Measurements from ENCODE around the gene HOXA3.

HOXA3 gene

DNA sequence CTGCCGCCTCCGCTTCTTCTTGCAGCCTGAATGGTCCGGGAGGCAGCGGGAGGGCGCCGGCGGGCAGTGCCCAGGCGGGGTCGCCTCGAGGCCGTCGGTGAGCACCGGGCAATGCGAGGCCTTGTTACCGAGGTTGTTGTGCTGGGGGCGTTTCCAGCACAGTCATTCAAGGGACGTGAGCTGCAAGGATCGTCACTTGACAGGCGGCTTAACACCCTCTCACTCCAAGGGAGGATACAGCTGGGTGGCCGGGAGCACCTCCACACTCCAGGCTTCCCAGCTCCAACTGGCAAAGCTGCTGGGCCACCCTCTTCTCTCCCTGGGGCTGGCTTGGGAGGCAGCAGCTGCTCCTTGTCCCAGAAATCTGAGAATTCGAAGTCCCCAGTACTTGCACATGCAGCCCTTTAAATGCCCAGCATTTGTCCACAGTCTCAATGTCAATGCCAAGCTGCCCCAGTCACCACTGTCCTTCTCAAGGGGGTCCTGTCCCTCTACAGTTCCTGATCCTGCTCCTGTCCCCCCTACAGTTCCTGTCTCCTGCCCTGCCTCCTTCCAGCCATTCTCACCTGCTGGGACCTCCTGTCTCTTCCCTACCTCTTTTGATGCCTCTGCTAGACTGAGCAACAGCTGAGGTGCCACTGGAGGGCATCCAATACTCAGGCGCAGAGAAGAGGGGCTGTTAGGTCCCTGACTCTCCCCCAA lies 37.1 kb upstream of the HOXA3 start:
- DNase-seq (ENCODE audit: low read depth) = no peak

GRCh38 chr7:27188386-27189294 lies 36.3 kb upstream of the HOXA3 start:
- no peak for DNase-seq (ENCODE audit: low read depth)

DNA sequence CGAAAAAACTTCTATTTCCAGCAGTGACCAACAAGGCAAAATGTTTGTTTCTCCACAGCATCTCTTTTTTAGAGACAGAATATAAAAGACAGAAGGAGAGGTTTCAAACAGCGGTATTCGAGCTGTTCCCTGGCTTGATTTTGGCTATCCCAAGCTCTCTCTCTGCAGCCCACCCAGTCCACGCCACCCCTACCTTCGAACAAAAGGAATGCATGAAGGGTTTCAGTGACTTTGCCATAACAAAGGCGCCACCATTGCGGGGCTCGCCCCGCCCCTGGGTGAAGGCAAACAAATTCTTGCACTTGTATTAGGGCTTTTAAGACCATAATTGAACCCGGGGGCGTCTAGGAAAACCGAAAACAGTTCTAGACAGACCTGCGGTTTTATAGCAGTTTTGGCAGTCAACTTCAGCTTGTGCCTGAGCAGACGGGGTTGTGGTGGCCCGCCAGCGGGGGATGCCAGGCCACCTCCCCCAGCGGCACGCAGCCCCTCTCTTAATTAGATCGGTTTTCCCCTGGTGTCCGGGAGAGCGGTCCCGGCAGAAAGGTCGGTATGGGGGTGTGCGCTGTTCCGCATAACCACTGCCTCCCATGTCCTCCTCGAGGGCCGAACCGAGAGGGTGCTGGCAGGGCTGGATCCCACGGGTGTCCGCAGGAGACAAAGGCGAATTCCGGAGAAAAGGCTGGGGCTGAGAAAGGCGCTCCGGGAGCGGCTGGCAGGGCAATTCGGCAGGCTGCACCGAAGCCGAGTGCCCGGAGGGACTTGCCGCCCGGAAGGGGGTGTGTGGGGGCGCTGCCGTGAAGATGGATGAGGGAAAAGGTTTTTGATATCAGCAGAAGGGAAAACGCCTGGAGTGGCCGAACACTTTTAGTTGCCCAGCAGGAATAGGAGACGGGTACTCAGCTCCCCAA lies 35.3 kb upstream of the HOXA3 start:
- no peak for DNase-seq (ENCODE audit: low read depth)

DNA sequence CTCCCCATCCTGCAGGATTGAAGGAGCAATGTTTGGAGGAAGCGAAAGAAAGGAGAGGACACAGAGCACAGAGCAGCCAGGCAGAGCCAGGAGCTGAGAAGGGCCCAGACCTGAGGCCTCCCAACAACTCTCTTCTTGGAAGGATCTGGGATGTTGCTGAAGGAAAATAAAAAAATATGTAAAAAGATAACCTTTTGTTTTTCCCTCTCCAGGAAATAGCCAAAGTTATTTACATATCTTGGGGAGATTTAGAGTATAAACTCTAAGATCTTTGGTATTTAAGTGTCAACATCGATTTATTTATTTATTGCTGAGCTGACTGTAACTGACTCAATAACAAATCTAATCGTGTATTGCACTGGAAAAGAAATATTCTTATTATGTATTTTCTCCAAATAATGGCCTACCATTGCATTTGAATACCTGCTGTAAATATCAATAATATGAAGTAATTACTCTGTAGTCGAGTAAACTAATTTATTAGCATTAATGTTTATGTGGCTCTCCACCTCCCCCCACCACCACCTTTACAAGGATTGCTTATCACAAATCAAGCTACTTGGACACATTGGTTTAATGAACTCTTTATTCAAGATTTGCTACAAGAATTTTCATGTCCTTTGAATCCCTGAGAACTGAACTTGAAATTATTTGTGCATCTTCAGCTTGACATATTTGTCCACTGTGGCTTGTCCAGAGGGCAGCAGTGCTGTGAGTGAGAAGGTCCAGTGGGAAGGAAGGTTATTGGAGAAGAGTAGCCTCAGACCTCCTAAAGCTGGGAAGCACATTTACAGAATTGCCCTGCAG lies 34.5 kb upstream of the HOXA3 start:
- DNase-seq (ENCODE audit: low read depth) = no peak

DNA sequence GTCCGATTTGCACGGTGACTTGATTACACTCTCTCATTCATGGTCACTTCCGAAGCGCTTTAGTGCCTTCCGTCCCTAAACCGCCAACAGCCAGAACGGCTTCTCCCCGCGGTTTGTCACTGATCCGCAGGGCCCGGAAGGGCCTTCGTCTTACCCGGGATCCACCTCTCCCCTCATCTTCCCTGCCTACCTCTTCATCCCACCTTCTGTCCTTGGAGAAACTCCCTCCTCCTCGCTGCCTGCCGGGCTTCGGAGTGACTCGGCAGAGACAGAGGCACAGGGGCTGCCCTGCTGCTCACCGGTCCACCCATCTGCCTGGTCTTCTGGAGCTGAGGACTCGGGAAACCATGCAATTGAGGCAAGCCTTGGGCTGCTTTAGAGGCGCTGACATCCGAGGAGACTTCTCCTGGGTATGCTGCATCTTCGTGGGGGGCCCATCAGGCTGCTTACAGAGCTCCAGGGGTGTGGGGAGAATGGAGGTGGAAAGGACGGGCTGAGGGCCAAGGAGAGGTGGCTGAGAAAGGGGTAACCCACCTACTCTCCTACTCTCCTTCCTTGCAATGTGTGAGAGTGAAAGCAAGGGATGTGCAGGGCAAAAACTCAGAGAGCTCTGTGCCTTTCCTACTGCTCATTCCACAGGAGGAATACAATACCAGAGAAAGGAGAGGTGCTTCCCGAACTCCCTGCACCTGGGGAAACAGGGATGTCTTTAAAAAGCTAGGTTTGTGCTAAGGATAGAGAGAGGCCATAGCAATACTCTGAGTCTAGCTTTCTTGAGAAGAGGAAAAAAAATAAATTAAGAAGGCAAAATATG lies 33.7 kb upstream of the HOXA3 start:
- DNase-seq (ENCODE audit: low read depth) = no peak

GRCh38 chr7:27185013-27185853 lies 32.9 kb upstream of the HOXA3 start, which contains the start of gene HOXA11:
HOXA11 (minus strand) TSS chr7:27185232; CDS start chr7:27185144, 88 bp downstream.
- peak; percentile 92 for DNase-seq (ENCODE audit: low read depth)

DNA sequence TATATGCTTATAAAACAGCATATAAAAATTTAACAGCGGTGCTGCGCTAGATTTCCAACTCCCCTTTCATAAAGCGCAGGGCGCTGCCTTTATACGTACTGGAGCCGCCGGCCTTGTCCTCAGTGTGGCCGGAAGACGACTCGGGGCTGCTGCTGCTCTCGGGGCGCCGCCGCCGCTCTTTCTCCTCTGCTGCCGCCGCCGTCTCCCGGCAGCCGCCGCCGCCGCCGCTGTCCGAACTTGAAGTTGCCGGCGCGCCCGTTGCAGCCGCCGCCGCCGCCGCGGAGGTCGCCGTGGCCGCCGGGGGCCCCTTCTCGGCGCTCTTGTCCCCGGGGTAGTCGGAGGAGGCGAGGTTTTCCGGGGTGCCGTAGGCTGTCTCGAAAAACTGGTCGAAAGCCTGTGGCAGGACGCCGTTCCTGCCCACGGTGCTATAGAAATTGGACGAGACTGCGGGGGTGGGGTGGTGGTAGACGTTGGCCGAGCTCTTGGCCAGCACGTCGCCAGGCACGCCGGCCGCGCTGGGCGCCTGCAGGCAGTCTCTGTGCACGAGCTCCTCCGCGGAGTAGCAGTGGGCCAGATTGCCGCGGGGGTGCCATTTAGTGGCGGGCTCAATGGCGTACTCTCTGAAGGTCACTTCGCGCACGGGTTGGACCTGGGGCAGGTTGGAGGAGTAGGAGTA lies 32.1 kb upstream of the HOXA3 start:
- no peak for DNase-seq (ENCODE audit: low read depth)

DNA sequence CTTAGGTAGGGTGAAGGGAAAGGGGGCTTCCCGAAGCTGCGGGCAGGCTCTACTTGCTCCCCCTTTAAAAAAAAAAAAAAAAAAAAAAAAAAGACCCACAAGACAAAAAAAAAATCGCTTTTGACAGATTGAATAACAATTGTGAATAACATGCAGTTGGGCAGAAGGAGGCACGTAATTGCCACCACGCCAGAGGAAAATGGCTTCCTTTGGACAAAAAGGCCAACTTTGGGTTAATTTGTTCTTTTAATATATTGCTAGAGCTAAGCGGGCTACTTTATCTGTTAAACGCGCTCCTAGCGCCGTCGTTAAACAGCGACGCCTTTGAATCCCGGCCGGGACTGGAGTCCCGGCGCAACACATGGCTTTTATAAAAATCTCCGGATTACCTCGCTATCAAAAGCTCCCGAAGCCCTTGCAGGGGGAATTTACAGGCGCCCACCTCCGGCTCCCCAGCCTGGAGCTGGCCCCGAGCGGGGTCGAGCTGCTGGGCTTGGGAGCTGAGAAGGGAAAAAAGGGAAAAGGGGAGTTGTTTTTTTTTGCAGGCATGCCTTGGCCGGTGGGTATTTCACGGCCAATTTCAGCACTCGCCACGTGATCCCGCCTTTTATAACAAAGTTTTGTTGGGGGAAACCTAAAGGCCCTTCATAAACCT lies 31.4 kb upstream of the HOXA3 start:
- no peak for DNase-seq (ENCODE audit: low read depth)

GRCh38 chr7:27182861-27183681 lies 30.7 kb upstream of the HOXA3 start:
- DNase-seq (ENCODE audit: low read depth) = no peak

GRCh38 chr7:27182285-27182841 lies 30.0 kb upstream of the HOXA3 start:
- DNase-seq (ENCODE audit: low read depth) = no peak

GRCh38 chr7:27181795-27182275 lies 29.5 kb upstream of the HOXA3 start:
- DNase-seq (ENCODE audit: low read depth) = no peak

DNA sequence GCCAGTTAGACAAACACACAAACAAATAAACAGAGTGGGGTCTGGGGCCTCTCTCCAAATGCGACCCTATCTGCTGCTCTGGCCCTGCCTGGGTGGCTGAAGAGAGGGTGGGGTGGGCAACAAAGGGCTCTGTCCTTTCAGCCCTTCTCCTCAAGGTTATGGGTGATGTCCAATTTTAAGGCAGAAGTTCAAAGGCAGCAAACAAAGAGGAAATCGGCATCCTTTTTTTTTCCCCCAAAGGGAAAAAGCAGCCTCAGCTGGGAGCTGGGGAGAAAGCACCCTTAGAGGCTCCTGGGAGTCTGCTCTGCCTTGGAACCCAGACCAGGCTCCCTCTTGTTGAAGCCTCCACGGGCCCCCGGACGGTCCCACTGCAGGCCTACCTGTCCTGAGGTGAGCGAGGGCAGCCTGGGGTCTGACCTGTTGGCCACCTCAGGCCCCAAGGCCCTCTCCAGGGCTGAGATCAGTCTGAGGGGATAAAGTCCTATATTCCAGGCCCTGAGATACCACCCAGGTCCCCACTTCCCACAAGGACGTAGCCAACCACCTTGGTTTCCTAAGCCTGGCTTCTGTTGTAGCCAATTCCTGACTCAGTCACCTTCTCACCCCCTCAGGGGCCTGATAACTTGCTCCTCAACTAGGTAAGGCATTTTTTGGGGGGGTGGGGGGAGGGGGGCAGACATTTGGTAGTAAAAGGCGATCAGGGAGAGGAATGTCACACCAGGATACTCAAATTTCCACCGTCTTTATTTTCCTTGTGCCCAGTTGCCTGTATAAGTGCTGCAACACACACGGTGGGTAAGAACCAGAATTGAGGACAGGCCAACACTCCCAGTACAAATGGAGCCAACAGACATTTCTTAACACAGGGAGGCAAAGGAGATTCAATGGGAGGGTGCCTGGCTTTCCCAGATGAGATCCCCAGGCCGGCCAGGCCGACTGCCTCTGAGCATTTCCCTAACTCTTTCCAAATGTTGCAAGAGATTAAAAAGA lies 28.3 kb upstream of the HOXA3 start:
- DNase-seq (ENCODE audit: low read depth) = no peak

DNA sequence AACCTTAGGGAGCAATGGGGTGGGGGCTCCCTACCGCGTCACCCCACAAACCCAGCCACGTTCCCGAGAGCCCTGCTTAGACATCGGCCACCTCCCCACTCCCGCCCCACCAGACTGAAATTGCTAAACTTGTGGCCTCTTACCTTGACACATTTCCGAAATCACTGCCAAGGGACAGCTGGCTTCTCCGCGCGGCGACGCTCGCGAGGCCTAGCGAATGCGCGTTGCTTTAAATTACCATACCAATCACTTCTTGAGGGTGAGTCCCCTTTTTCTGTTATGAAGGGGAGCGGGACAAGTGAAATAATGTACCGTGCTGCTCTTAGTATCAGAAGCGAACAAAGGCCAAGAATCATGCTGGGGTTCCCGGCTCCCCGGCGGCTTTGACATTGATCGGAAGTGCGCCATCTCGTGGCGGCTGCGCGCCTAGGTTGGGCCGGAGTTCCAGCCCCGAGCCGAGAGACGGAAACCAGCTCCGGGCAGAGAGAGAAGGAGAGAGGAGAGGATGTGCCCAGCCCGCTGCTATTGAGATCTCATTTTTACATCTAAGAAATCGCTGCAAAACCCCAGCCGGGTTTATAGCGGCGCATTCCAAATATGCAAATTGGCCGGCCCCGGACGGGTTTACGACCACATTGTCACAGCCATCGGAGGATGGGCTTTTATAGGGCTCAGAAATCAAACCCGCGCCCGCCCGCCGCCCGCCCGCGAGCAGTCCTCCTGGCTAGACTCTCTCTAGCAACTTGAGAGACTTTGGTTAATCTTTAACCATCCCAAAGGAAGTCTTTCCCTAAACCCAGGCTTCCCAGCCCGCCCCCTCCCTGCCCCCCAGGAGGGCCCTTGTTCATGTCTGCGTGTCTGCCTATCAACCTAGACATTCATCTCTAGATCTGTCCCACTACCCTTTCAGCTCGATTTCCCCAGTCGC lies 27.4 kb upstream of the HOXA3 start:
- no peak for DNase-seq (ENCODE audit: low read depth)

- DNase-seq (ENCODE audit: low read depth) = no peak
Observed at GRCh38 chr7:27179030-27179429, 26.6 kb upstream of the HOXA3 start.

- no peak for DNase-seq (ENCODE audit: low read depth)
Observed at GRCh38 chr7:27178366-27178765, 26.0 kb upstream of the HOXA3 start.

Data from GM04503 (cell line).